ENCODE results near the gene RNF181. TPM values are rescaled to one million over a fixed set of nuclear protein-coding genes. Genes with fewer than 3 reads are reported as not detected.

The RNF181 gene
- total RNA-seq, 1 donor from 2014 or later: 155 TPM

DNA sequence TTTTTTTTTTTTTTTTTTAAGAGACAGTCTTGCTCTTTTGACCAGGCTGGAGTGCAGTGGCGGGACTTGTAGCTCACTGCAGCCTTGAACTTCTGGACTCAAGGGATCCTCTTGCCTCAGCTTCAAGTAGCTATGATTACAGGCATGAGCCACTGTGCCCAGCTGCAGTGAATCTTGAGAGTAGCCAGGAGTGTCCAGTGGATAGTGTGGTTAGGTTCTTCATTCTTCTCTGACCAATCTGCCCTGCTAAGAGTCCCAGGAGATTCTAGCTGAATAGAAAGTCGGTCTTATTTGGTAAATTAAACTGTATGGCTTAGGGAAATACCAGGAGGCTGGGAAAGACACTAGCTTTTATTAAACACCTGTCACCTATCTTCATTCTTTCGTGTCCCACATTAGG, 35.8 kb downstream of the RNF181 start:
- TF ChIP-seq, protein P1, sequence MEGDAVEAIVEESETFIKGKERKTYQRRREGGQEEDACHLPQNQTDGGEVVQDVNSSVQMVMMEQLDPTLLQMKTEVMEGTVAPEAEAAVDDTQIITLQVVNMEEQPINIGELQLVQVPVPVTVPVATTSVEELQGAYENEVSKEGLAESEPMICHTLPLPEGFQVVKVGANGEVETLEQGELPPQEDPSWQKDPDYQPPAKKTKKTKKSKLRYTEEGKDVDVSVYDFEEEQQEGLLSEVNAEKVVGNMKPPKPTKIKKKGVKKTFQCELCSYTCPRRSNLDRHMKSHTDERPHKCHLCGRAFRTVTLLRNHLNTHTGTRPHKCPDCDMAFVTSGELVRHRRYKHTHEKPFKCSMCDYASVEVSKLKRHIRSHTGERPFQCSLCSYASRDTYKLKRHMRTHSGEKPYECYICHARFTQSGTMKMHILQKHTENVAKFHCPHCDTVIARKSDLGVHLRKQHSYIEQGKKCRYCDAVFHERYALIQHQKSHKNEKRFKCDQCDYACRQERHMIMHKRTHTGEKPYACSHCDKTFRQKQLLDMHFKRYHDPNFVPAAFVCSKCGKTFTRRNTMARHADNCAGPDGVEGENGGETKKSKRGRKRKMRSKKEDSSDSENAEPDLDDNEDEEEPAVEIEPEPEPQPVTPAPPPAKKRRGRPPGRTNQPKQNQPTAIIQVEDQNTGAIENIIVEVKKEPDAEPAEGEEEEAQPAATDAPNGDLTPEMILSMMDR (IDR thresholded peaks at IDR 0.05; ENCODE audit: unreplicated experiment): no peak
- H3K4me1 Mint-ChIP-seq (ENCODE audit: unreplicated experiment): no peaks in the 10 kb centered on the region
- H3K9me3 Mint-ChIP-seq (ENCODE audit: unreplicated experiment): no peaks in the 10 kb centered on the region
- H3K27ac Mint-ChIP-seq (ENCODE audit: unreplicated experiment): no peak overlapping the region
- H3K27me3 Mint-ChIP-seq (ENCODE audit: unreplicated experiment): peaks cover 1% of the 10 kb centered on the region
- no peak for DNase-seq (ENCODE audit: low spot score)
- H3K4me3 Mint-ChIP-seq (ENCODE audit: unreplicated experiment): peak overlapping the region; percentile 71
- peaks cover 27% of the 10 kb centered on the region for H3K36me3 Mint-ChIP-seq (ENCODE audit: low read depth, unreplicated experiment)

DNA sequence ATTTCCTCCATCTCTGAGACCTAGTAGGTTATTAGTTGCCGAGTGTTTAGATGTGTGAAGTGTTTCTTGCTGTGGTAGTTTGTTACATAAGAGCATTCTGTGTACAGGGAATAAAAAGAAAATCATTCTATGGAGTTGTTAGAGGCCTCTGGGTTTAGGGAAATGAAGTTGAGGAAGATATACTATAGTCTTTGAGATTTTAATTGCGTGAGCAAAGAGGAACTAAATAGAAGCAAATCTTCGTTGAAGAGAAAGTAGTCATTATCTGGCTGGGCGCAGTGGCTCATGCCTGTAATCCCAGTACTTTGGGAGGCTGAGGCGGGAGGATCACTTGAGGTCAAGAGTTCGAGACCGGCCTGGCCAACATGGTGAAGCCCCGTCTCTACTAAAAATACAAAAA, 39.5 kb downstream of the RNF181 start:
- Mint-ChIP-seq H3K4me3 (ENCODE audit: unreplicated experiment) (no peak overlapping the region), H3K9me3 (ENCODE audit: unreplicated experiment) (no peaks in the 10 kb centered on the region), H3K4me1 (ENCODE audit: unreplicated experiment) (no peaks in the 10 kb centered on the region), H3K27ac (ENCODE audit: unreplicated experiment) (no peak overlapping the region), H3K27me3 (ENCODE audit: unreplicated experiment) (no peaks in the 10 kb centered on the region), H3K36me3 (ENCODE audit: low read depth, unreplicated experiment) (peaks cover 44% of the 10 kb centered on the region)
- no peak for DNase-seq (ENCODE audit: low spot score)
- TF ChIP-seq, protein P1 (IDR thresholded peaks at IDR 0.05; ENCODE audit: unreplicated experiment): no peak

GRCh38 chr2:85635636-85636035, 40.1 kb downstream of the RNF181 start:
- Mint-ChIP-seq H3K36me3 (ENCODE audit: low read depth, unreplicated experiment) (peaks cover 40% of the 10 kb centered on the region), H3K4me1 (ENCODE audit: unreplicated experiment) (no peaks in the 10 kb centered on the region), H3K27ac (ENCODE audit: unreplicated experiment) (peak overlapping the region; percentile 0), H3K4me3 (ENCODE audit: unreplicated experiment) (peak overlapping the region; percentile 4), H3K9me3 (ENCODE audit: unreplicated experiment) (no peaks in the 10 kb centered on the region), H3K27me3 (ENCODE audit: unreplicated experiment) (no peaks in the 10 kb centered on the region)
- TF ChIP-seq, protein P1 (IDR thresholded peaks at IDR 0.05; ENCODE audit: unreplicated experiment): no peak
- DNase-seq (ENCODE audit: low spot score): no peak

DNA sequence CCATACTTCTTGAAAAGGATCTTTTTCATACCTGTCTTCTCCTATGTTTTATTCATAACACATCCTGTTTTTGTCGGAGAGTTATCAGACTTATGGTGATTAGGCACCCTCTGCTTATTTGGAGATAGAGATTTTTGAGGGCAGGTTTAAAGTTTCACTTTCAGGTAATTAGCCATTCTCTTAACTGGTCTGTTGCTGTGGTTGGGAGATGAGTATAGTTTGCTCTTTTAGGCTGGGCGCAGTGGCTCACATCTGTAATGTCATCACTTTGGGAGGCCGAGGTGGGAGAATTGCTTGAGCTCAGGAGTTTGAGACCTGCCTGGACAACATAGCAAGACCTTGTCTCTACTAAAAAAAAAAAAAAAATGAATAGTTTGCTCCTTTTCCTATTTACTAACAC, 47.2 kb downstream of the RNF181 start:
- H3K27me3 Mint-ChIP-seq (ENCODE audit: unreplicated experiment): no peaks in the 10 kb centered on the region
- H3K36me3 Mint-ChIP-seq (ENCODE audit: low read depth, unreplicated experiment): peaks cover 43% of the 10 kb centered on the region
- H3K4me3 Mint-ChIP-seq (ENCODE audit: unreplicated experiment): no peak overlapping the region
- peaks cover 2% of the 10 kb centered on the region for H3K4me1 Mint-ChIP-seq (ENCODE audit: unreplicated experiment)
- H3K9me3 Mint-ChIP-seq (ENCODE audit: unreplicated experiment): no peaks in the 10 kb centered on the region
- DNase-seq (ENCODE audit: low spot score): no peak
- TF ChIP-seq, protein P1 (IDR thresholded peaks at IDR 0.05; ENCODE audit: unreplicated experiment): no peak
- no peak overlapping the region for H3K27ac Mint-ChIP-seq (ENCODE audit: unreplicated experiment)

DNA sequence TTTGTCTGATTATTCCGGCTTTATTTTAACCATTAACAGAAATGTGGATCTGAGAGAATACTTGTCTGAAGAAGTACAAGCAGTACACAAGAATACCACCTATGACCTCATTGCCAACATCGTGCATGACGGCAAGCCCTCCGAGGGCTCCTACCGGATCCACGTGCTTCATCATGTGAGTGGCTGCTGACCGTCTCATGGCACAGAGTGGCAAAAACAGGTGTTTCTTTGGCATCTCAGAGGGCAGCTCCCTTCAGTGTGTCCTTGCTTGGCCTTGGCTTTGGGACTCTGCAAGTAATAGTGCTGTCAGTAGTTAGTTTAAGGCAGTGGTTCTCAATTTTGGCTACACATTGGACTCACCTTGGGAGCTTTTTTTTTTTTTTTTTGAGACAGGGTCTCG, 49.4 kb downstream of the RNF181 start:
- H3K36me3 Mint-ChIP-seq (ENCODE audit: low read depth, unreplicated experiment): peaks cover 57% of the 10 kb centered on the region

More for the DNA sequence above, 49.4 kb downstream of the RNF181 start:
- H3K4me1 Mint-ChIP-seq (ENCODE audit: unreplicated experiment): peaks cover 10% of the 10 kb centered on the region
- TF ChIP-seq, protein P1 (IDR thresholded peaks at IDR 0.05; ENCODE audit: unreplicated experiment): no peak
- no peak for DNase-seq (ENCODE audit: low spot score)
- no peaks in the 10 kb centered on the region for H3K9me3 Mint-ChIP-seq (ENCODE audit: unreplicated experiment)
- no peaks in the 10 kb centered on the region for H3K27me3 Mint-ChIP-seq (ENCODE audit: unreplicated experiment)
- no peak overlapping the region for H3K4me3 Mint-ChIP-seq (ENCODE audit: unreplicated experiment)
- no peak overlapping the region for H3K27ac Mint-ChIP-seq (ENCODE audit: unreplicated experiment)
